HEK293 (cell line): ENCODE results near the gene SEPTIN3.
A peak's percentile ranks its signal among the peaks of the same experiment; 100 is the strongest.

Experiments used
- KLF10 ChIP-seq: fragments of 450-650 bp; IDR thresholded peaks from 2 replicates; pipeline ENCODE4 v1.5.1; 2018; ENCODE audit warnings: missing biosample characterization, mild to moderate bottlenecking, missing genetic modification characterization
- RBAK ChIP-seq: fragments of 450-650 bp; formaldehyde crosslinking; IDR thresholded peaks from 2 replicates; pipeline ENCODE4 v1.5.1; 2016; ENCODE audit warnings: missing biosample characterization, missing genetic modification characterization
- ZEB2 ChIP-seq: fragments of 450-650 bp; formaldehyde crosslinking; IDR thresholded peaks from 2 replicates; pipeline ENCODE4 v1.5.1; 2016; ENCODE audit warnings: missing biosample characterization, missing genetic modification characterization
- ZFP37 ChIP-seq: fragments of 450-650 bp; formaldehyde crosslinking; IDR thresholded peaks from 2 replicates; pipeline ENCODE4 v1.5.1; 2016; ENCODE audit warnings: missing biosample characterization, missing genetic modification characterization
- ZNF138 ChIP-seq: fragments of 450-650 bp; formaldehyde crosslinking; IDR thresholded peaks from 2 replicates; pipeline ENCODE4 v1.5.1; 2016; ENCODE audit warnings: missing biosample characterization, missing genetic modification characterization, borderline replicate concordance
- ZNF19 ChIP-seq: fragments of 450-650 bp; formaldehyde crosslinking; IDR thresholded peaks from 2 replicates; pipeline ENCODE4; 2016; ENCODE audit warnings: missing biosample characterization, missing genetic modification characterization, low read depth
- ZNF211 ChIP-seq: fragments of 450-650 bp; formaldehyde crosslinking; IDR thresholded peaks from 2 replicates; pipeline ENCODE4 v1.5.1; 2016; ENCODE audit warnings: low read depth, missing biosample characterization, missing genetic modification characterization
- ZNF549 ChIP-seq: fragments of 450-650 bp; IDR thresholded peaks from 2 replicates; pipeline ENCODE4 v1.5.1; 2018; ENCODE audit warnings: missing biosample characterization, missing genetic modification characterization, mild to moderate bottlenecking, inconsistent platforms, moderate library complexity
- ZNF555 ChIP-seq: fragments of 450-650 bp; formaldehyde crosslinking; conservative IDR thresholded peaks from 2 replicates; pipeline ENCODE4 v1.5.1; 2017; ENCODE audit warnings: missing biosample characterization, mild to moderate bottlenecking, missing genetic modification characterization, inconsistent platforms
- ZNF623 ChIP-seq: fragments of 450-650 bp; formaldehyde crosslinking; IDR thresholded peaks from 2 replicates; pipeline ENCODE4 v1.5.1; 2016; ENCODE audit warnings: missing biosample characterization, missing genetic modification characterization
- ZNF629 ChIP-seq: fragments of 450-650 bp; formaldehyde crosslinking; IDR thresholded peaks from 2 replicates; pipeline ENCODE4 v1.5.1; 2017; ENCODE audit warnings: missing biosample characterization, missing genetic modification characterization
- ZNF777 ChIP-seq: fragments of 450-650 bp; formaldehyde crosslinking; IDR thresholded peaks from 2 replicates; pipeline ENCODE4 v1.5.1; 2017; ENCODE audit warnings: missing biosample characterization, missing genetic modification characterization, borderline replicate concordance
- TF ChIP-seq, protein P1 (sequence below): fragments of 450-650 bp; formaldehyde crosslinking; IDR thresholded peaks from 2 replicates; pipeline ENCODE4 v1.5.1; 2017; ENCODE audit warnings: missing biosample characterization, missing genetic modification characterization
- TF ChIP-seq, protein P2 (sequence below): fragments of 450-650 bp; formaldehyde crosslinking; IDR thresholded peaks from 2 replicates; pipeline ENCODE4 v1.5.1; 2017; ENCODE audit warnings: missing biosample characterization, mild to moderate bottlenecking, missing genetic modification characterization, moderate library complexity
- TF ChIP-seq, protein P3 (sequence below): fragments of 450-650 bp; formaldehyde crosslinking; optimal IDR thresholded peaks from 2 replicates; pipeline ENCODE3; 2016; ENCODE audit warnings: missing biosample characterization, mild to moderate bottlenecking, missing genetic modification characterization
- TF ChIP-seq, protein P4 (sequence below): fragments of 450-650 bp; formaldehyde crosslinking; IDR thresholded peaks from 2 replicates; pipeline ENCODE4 v1.5.0; 2017; ENCODE audit warnings: missing biosample characterization, missing genetic modification characterization, borderline replicate concordance
- TF ChIP-seq, protein P5 (sequence below): fragments of 450-650 bp; formaldehyde crosslinking; IDR thresholded peaks from 2 replicates; pipeline ENCODE4 v1.5.1; 2016; ENCODE audit warnings: missing biosample characterization, missing genetic modification characterization
- TF ChIP-seq, protein P6 (sequence below): fragments of 450-650 bp; formaldehyde crosslinking; IDR thresholded peaks from 2 replicates; pipeline ENCODE4 v1.5.1; 2016; ENCODE audit warnings: missing biosample characterization, missing genetic modification characterization
- TF ChIP-seq, protein P7 (sequence below): fragments of 450-650 bp; formaldehyde crosslinking; IDR thresholded peaks from 2 replicates; pipeline ENCODE4 v1.5.1; 2016; ENCODE audit warnings: missing biosample characterization, missing genetic modification characterization
- TF ChIP-seq, protein P8 (sequence below): fragments of 450-650 bp; formaldehyde crosslinking; IDR thresholded peaks from 2 replicates; pipeline ENCODE4 v1.5.1; 2017; ENCODE audit warnings: missing biosample characterization, missing genetic modification characterization
- TF ChIP-seq, protein P9 (sequence below): fragments of 450-650 bp; formaldehyde crosslinking; IDR thresholded peaks from 2 replicates; pipeline ENCODE4 v1.5.1; 2016; ENCODE audit warnings: missing biosample characterization, missing genetic modification characterization, borderline replicate concordance

SEPTIN3 gene

DNA sequence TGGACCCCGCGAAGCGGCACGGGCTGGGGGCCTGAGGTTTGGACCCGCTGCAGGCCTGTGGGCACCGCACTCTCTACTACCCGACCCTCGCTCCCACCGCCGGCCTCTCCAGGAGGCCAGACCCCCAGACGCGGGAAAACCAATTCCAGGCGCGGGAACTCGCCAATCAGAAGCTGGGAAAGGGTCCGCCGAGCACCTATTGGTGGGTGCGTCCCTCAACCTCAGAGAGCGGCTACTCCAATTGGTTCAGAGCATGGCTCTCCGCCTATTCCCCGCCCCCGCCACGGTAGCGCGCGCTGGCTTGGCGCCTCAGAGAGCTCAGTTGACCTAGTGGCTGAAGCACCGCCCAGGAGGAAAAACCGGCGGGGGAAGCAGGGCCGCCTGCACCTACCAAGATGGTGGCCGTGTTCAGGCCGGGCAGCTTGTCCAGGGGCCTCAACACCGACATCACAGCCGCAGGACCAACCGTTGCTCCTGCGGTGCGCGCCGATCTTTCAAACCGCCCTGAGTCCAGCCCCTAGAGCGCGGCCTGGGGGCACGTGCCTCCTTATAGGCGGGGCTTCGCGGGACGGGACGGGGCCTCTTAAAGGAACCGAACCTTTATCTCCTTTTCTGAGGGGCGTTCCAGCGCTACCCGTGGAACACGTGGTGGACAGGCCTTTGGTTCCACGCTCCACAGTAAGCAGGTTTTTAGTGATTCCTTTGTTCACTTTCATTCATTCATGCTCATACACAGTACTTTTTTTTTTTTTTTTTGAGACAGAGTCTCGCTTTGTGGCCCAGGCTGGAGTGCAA, 22.4 kb upstream of the SEPTIN3 start, which contains the start of gene CENPM (continued):
- TF ChIP-seq ZNF623 (no peak; the same call in 1 of the 2 replicates), ZNF19 (tag by site-specific recombination) (no peak), KLF10 (peak; percentile 73), ZNF138 (tag by site-specific recombination) (no peak), ZNF777 (no peak), ZNF211 (tag by site-specific recombination) (no peak), ZEB2 (tag by site-specific recombination) (peak; percentile 75), ZNF549 (tag by site-specific recombination) (no peak), ZNF629 (peak; percentile 50; the same call in 1 of the 2 replicates), RBAK (tag by site-specific recombination) (no peak), ZFP37 (tag by site-specific recombination) (no peak), ZNF555 (tag by site-specific recombination) (no peak)
- TF ChIP-seq, protein P1, sequence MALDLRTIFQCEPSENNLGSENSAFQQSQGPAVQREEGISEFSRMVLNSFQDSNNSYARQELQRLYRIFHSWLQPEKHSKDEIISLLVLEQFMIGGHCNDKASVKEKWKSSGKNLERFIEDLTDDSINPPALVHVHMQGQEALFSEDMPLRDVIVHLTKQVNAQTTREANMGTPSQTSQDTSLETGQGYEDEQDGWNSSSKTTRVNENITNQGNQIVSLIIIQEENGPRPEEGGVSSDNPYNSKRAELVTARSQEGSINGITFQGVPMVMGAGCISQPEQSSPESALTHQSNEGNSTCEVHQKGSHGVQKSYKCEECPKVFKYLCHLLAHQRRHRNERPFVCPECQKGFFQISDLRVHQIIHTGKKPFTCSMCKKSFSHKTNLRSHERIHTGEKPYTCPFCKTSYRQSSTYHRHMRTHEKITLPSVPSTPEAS: no peak
- TF ChIP-seq, protein P2, sequence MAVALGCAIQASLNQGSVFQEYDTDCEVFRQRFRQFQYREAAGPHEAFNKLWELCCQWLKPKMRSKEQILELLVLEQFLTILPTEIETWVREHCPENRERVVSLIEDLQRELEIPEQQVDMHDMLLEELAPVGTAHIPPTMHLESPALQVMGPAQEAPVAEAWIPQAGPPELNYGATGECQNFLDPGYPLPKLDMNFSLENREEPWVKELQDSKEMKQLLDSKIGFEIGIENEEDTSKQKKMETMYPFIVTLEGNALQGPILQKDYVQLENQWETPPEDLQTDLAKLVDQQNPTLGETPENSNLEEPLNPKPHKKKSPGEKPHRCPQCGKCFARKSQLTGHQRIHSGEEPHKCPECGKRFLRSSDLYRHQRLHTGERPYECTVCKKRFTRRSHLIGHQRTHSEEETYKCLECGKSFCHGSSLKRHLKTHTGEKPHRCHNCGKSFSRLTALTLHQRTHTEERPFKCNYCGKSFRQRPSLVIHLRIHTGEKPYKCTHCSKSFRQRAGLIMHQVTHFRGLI (tag by site-specific recombination): no peak
- TF ChIP-seq, protein P3, sequence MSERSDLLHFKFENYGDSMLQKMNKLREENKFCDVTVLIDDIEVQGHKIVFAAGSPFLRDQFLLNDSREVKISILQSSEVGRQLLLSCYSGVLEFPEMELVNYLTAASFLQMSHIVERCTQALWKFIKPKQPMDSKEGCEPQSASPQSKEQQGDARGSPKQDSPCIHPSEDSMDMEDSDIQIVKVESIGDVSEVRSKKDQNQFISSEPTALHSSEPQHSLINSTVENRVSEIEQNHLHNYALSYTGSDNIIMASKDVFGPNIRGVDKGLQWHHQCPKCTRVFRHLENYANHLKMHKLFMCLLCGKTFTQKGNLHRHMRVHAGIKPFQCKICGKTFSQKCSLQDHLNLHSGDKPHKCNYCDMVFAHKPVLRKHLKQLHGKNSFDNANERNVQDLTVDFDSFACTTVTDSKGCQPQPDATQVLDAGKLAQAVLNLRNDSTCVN (tag by site-specific recombination): peak; percentile 96
- TF ChIP-seq, protein P4, sequence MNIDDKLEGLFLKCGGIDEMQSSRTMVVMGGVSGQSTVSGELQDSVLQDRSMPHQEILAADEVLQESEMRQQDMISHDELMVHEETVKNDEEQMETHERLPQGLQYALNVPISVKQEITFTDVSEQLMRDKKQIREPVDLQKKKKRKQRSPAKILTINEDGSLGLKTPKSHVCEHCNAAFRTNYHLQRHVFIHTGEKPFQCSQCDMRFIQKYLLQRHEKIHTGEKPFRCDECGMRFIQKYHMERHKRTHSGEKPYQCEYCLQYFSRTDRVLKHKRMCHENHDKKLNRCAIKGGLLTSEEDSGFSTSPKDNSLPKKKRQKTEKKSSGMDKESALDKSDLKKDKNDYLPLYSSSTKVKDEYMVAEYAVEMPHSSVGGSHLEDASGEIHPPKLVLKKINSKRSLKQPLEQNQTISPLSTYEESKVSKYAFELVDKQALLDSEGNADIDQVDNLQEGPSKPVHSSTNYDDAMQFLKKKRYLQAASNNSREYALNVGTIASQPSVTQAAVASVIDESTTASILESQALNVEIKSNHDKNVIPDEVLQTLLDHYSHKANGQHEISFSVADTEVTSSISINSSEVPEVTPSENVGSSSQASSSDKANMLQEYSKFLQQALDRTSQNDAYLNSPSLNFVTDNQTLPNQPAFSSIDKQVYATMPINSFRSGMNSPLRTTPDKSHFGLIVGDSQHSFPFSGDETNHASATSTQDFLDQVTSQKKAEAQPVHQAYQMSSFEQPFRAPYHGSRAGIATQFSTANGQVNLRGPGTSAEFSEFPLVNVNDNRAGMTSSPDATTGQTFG (tag by site-specific recombination): no peak
- TF ChIP-seq, protein P5, sequence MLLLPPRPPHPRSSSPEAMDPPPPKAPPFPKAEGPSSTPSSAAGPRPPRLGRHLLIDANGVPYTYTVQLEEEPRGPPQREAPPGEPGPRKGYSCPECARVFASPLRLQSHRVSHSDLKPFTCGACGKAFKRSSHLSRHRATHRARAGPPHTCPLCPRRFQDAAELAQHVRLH (tag by site-specific recombination): peak; percentile 62; the same call in 1 of the 2 replicates
- TF ChIP-seq, protein P6, sequence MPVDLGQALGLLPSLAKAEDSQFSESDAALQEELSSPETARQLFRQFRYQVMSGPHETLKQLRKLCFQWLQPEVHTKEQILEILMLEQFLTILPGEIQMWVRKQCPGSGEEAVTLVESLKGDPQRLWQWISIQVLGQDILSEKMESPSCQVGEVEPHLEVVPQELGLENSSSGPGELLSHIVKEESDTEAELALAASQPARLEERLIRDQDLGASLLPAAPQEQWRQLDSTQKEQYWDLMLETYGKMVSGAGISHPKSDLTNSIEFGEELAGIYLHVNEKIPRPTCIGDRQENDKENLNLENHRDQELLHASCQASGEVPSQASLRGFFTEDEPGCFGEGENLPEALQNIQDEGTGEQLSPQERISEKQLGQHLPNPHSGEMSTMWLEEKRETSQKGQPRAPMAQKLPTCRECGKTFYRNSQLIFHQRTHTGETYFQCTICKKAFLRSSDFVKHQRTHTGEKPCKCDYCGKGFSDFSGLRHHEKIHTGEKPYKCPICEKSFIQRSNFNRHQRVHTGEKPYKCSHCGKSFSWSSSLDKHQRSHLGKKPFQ (tag by site-specific recombination): 0 out of 2 replicates have a peak, but pooled peaks have one; percentile 13
- TF ChIP-seq, protein P7, sequence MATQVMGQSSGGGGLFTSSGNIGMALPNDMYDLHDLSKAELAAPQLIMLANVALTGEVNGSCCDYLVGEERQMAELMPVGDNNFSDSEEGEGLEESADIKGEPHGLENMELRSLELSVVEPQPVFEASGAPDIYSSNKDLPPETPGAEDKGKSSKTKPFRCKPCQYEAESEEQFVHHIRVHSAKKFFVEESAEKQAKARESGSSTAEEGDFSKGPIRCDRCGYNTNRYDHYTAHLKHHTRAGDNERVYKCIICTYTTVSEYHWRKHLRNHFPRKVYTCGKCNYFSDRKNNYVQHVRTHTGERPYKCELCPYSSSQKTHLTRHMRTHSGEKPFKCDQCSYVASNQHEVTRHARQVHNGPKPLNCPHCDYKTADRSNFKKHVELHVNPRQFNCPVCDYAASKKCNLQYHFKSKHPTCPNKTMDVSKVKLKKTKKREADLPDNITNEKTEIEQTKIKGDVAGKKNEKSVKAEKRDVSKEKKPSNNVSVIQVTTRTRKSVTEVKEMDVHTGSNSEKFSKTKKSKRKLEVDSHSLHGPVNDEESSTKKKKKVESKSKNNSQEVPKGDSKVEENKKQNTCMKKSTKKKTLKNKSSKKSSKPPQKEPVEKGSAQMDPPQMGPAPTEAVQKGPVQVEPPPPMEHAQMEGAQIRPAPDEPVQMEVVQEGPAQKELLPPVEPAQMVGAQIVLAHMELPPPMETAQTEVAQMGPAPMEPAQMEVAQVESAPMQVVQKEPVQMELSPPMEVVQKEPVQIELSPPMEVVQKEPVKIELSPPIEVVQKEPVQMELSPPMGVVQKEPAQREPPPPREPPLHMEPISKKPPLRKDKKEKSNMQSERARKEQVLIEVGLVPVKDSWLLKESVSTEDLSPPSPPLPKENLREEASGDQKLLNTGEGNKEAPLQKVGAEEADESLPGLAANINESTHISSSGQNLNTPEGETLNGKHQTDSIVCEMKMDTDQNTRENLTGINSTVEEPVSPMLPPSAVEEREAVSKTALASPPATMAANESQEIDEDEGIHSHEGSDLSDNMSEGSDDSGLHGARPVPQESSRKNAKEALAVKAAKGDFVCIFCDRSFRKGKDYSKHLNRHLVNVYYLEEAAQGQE (tag by site-specific recombination): no peak; the same call in 1 of the 2 replicates
- TF ChIP-seq, protein P8, sequence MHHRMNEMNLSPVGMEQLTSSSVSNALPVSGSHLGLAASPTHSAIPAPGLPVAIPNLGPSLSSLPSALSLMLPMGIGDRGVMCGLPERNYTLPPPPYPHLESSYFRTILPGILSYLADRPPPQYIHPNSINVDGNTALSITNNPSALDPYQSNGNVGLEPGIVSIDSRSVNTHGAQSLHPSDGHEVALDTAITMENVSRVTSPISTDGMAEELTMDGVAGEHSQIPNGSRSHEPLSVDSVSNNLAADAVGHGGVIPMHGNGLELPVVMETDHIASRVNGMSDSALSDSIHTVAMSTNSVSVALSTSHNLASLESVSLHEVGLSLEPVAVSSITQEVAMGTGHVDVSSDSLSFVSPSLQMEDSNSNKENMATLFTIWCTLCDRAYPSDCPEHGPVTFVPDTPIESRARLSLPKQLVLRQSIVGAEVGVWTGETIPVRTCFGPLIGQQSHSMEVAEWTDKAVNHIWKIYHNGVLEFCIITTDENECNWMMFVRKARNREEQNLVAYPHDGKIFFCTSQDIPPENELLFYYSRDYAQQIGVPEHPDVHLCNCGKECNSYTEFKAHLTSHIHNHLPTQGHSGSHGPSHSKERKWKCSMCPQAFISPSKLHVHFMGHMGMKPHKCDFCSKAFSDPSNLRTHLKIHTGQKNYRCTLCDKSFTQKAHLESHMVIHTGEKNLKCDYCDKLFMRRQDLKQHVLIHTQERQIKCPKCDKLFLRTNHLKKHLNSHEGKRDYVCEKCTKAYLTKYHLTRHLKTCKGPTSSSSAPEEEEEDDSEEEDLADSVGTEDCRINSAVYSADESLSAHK (tag by site-specific recombination): no peak
- TF ChIP-seq, protein P9, sequence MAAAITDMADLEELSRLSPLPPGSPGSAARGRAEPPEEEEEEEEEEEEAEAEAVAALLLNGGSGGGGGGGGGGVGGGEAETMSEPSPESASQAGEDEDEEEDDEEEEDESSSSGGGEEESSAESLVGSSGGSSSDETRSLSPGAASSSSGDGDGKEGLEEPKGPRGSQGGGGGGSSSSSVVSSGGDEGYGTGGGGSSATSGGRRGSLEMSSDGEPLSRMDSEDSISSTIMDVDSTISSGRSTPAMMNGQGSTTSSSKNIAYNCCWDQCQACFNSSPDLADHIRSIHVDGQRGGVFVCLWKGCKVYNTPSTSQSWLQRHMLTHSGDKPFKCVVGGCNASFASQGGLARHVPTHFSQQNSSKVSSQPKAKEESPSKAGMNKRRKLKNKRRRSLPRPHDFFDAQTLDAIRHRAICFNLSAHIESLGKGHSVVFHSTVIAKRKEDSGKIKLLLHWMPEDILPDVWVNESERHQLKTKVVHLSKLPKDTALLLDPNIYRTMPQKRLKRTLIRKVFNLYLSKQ: no peak
